HepG2 (cell line): ENCODE measurements around the gene MRPS14. TPM values are rescaled to one million over a fixed set of nuclear protein-coding genes. Genes with fewer than 3 reads are reported as not detected.

Experiments used
- ARHGAP35 ChIP-seq: sonication (generic); formaldehyde crosslinking; IDR thresholded peaks from 2 replicates; pipeline ENCODE4 v1.9.0; 2022; ENCODE audit warnings: mild to moderate bottlenecking, inconsistent platforms, moderate library complexity, missing genetic modification reagents, borderline replicate concordance
- ARNTL ChIP-seq: sonication (generic); formaldehyde crosslinking; IDR thresholded peaks from 2 replicates; pipeline ENCODE4 v1.4.0; 2020; ENCODE audit warnings: mild to moderate bottlenecking, missing genetic modification reagents
- CBX2 ChIP-seq, 2 experiments: fragments of 200-600 bp in 1 of 2; sonication (generic); formaldehyde crosslinking in 1 of 2; IDR thresholded peaks; 2 replicates each; pipeline versions ENCODE4 v1.7.0 to v1.8.1; 2018 to 2022; ENCODE audit warnings: low read depth in 2 of 2, low read length in 1 of 2, mild to moderate bottlenecking in 1 of 2, missing genetic modification reagents in 1 of 2
- CBX5 ChIP-seq: sonication (generic); formaldehyde crosslinking; IDR thresholded peaks from 2 replicates; pipeline ENCODE4 v1.4.0; 2020; ENCODE audit warnings: missing genetic modification reagents, borderline replicate concordance
- CHCHD3 ChIP-seq: sonication (generic); formaldehyde crosslinking; IDR thresholded peaks from 2 replicates; pipeline ENCODE4 v1.8.0; 2022; ENCODE audit warnings: mild to moderate bottlenecking, missing genetic modification reagents, moderate library complexity
- FOXC1 ChIP-seq: sonication (generic); formaldehyde crosslinking; IDR thresholded peaks from 2 replicates; pipeline ENCODE4 v1.8.0; 2022; ENCODE audit warnings: mild to moderate bottlenecking, missing genetic modification reagents, borderline replicate concordance
- GMEB2 ChIP-seq: IDR thresholded peaks from 2 replicates; pipeline ENCODE4 v1.6.1; 2016; ENCODE audit warnings: missing biosample characterization, missing genetic modification reagents, low read depth
- HOXD1 ChIP-seq: sonication (generic); formaldehyde crosslinking; IDR thresholded peaks from 2 replicates; pipeline ENCODE4 v1.5.0; 2020; ENCODE audit warnings: missing genetic modification reagents
- MIXL1 ChIP-seq: IDR thresholded peaks from 2 replicates; pipeline ENCODE4 v1.6.1; 2016
- NFATC3 ChIP-seq: sonication (generic); formaldehyde crosslinking; IDR thresholded peaks from 2 replicates; pipeline ENCODE4 v1.5.1; 2020; ENCODE audit warnings: mild to moderate bottlenecking, missing genetic modification reagents
- NKX3-1 ChIP-seq: sonication (generic); formaldehyde crosslinking; IDR thresholded peaks from 2 replicates; pipeline ENCODE4 v1.5.0; 2020; ENCODE audit warnings: missing genetic modification reagents
- PCBP1 ChIP-seq: fragments of 200-400 bp; formaldehyde crosslinking; IDR thresholded peaks from 2 replicates; pipeline ENCODE4 v1.6.1; 2017; ENCODE audit warnings: mild to moderate bottlenecking, low read depth, low read length, borderline replicate concordance
- RAD51 ChIP-seq: fragments of 450-650 bp; IDR thresholded peaks from 2 replicates; pipeline ENCODE4 v1.6.1; 2016; ENCODE audit warnings: borderline replicate concordance
- SMARCE1 ChIP-seq: fragments of 450-650 bp; IDR thresholded peaks from 2 replicates; pipeline ENCODE4 v1.6.1; 2017; ENCODE audit warnings: borderline replicate concordance
- SOX13 ChIP-seq, 3 experiments: fragments of 450-650 bp in 1 of 3; sonication (generic) in 1 of 3; formaldehyde crosslinking in 1 of 3; IDR thresholded peaks in 2 of 3; conservative IDR thresholded peaks in 1 of 3; 2 replicates each; pipeline versions ENCODE4 v1.5.0 to v1.6.1; 2016 to 2020; ENCODE audit warnings: antibody characterized with exemption in 1 of 3, mild to moderate bottlenecking in 1 of 3, missing compliant biosample characterization in 1 of 3, missing genetic modification reagents in 1 of 3, moderate library complexity in 1 of 3
- SOX5 ChIP-seq: IDR thresholded peaks from 2 replicates; pipeline ENCODE4 v1.6.1; 2016; ENCODE audit warnings: borderline replicate concordance
- WIZ ChIP-seq: sonication (generic); formaldehyde crosslinking; IDR thresholded peaks from 2 replicates; pipeline ENCODE4 v1.5.1; 2020; ENCODE audit warnings: mild to moderate bottlenecking, missing genetic modification reagents
- ZKSCAN8 ChIP-seq: IDR thresholded peaks from 2 replicates; pipeline ENCODE4 v1.6.1; 2016; ENCODE audit warnings: borderline replicate concordance, missing genetic modification reagents, missing compliant biosample characterization
- ZMYM3 ChIP-seq: sonication (generic); formaldehyde crosslinking; IDR thresholded peaks from 2 replicates; pipeline ENCODE4 v1.5.1; 2020; ENCODE audit warnings: mild to moderate bottlenecking, missing genetic modification reagents
- ZNF737 ChIP-seq: sonication (generic); formaldehyde crosslinking; IDR thresholded peaks from 2 replicates; pipeline ENCODE4 v1.5.0; 2020; ENCODE audit warnings: missing genetic modification reagents, mild to moderate bottlenecking, borderline replicate concordance
- ZNF747 ChIP-seq: sonication (generic); formaldehyde crosslinking; IDR thresholded peaks from 2 replicates; pipeline ENCODE4 v1.8.1; 2023; ENCODE audit warnings: missing genetic modification reagents, mild to moderate bottlenecking, borderline replicate concordance
- ZNF792 ChIP-seq: IDR thresholded peaks from 2 replicates; pipeline ENCODE4 v1.6.1; 2016
- polyA plus RNA-seq, 8 experiments: library from polyadenylated mRNA; depleted of rRNA in 3 of 8; stranded (reverse) in 7 of 8; unstranded in 1 of 8; fragments of >200 nt; fragmentation: Illumina TruSeq in 4 of 8; extraction: Trizol in 4 of 8; gene quantifications; 2 replicates each; pipeline versions ENCODE4 v1.2.1 to v1.2.3, GENCODE V29; 2011 to 2016; ENCODE audit warnings: low read depth in 4 of 8, missing spikeins in 1 of 8, mixed read lengths in 1 of 8; ENCODE audit not compliant: insufficient read depth in 1 of 8
- total RNA-seq, 5 experiments: library from RNA; depleted of rRNA; stranded (reverse); fragments of >200 nt; fragmentation: Illumina TruSeq; extraction: Trizol; gene quantifications; 2 replicates each; pipeline ENCODE4 v1.2.3, GENCODE V29; 2016; ENCODE audit warnings: low read depth in 1 of 5
- TF ChIP-seq, protein P1 (sequence below): sonication (generic); formaldehyde crosslinking; IDR thresholded peaks from 2 replicates; pipeline ENCODE4 v1.8.1; 2022; ENCODE audit warnings: mild to moderate bottlenecking, missing genetic modification reagents
- TF ChIP-seq, protein P2 (sequence below): sonication (generic); formaldehyde crosslinking; IDR thresholded peaks from 2 replicates; pipeline ENCODE4 v1.5.1; 2020; ENCODE audit warnings: missing genetic modification reagents, mild to moderate bottlenecking, borderline replicate concordance
- TF ChIP-seq, protein P3 (sequence below): IDR thresholded peaks from 2 replicates; pipeline ENCODE4 v1.6.1; 2018; ENCODE audit warnings: missing genetic modification reagents

The MRPS14 gene
- total and polyA plus RNA-seq, 2 of the 13 experiments (the other 11 are each of a cell fraction or from before 2014, with no cell fraction given): 36.6 to 43.2 TPM

GRCh38 chr1:174999216-174999935 is 23.8 kb downstream of the MRPS14 start (continued):
- TF ChIP-seq, protein P1, sequence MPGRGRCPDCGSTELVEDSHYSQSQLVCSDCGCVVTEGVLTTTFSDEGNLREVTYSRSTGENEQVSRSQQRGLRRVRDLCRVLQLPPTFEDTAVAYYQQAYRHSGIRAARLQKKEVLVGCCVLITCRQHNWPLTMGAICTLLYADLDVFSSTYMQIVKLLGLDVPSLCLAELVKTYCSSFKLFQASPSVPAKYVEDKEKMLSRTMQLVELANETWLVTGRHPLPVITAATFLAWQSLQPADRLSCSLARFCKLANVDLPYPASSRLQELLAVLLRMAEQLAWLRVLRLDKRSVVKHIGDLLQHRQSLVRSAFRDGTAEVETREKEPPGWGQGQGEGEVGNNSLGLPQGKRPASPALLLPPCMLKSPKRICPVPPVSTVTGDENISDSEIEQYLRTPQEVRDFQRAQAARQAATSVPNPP: no peak
- TF ChIP-seq ARNTL (0 out of 2 replicates have a peak, but pooled peaks have one; percentile 37), SMARCE1 (no peak), CBX2 (IDR thresholded peaks at IDR 0.05; ENCODE audit: low read depth, low read length) (no peak), CBX2 (CRISPR knock-in tag; IDR thresholded peaks at IDR 0.05; ENCODE audit: low read depth) (no peak; the same call in 1 of the 2 replicates), MIXL1 (no peak), SOX13 (IDR thresholded peaks at IDR 0.05) (no peak), SOX13 (CRISPR knock-in tag; conservative IDR thresholded peaks at IDR 0.05 in 1 of 2, IDR thresholded peaks at IDR 0.05 in 1 of 2) (peak in 1 of 2 experiments; percentile 10; a peak in 2 of 4 replicates), GMEB2 (CRISPR knock-in tag) (peak; percentile 93), ZNF737 (no peak; the same call in 1 of the 2 replicates), RAD51 (peak; percentile 65), ZMYM3 (CRISPR knock-in tag) (no peak), SOX5 (CRISPR knock-in tag) (peak; percentile 33), PCBP1 (no peak), CHCHD3 (no peak), ZKSCAN8 (CRISPR knock-in tag) (peak; percentile 15; the same call in 1 of the 2 replicates), ZNF747 (no peak), FOXC1 (CRISPR knock-in tag) (0 out of 2 replicates have a peak, but pooled peaks have one; percentile 13), HOXD1 (CRISPR knock-in tag) (no peak), CBX5 (CRISPR knock-in tag) (peak; percentile 91), NFATC3 (CRISPR knock-in tag) (no peak), NKX3-1 (no peak), WIZ (no peak), ZNF792 (CRISPR knock-in tag) (0 out of 2 replicates have a peak, but pooled peaks have one; percentile 48), ARHGAP35 (CRISPR knock-in tag) (peak; percentile 64; the same call in 1 of the 2 replicates)
- TF ChIP-seq, protein P2, sequence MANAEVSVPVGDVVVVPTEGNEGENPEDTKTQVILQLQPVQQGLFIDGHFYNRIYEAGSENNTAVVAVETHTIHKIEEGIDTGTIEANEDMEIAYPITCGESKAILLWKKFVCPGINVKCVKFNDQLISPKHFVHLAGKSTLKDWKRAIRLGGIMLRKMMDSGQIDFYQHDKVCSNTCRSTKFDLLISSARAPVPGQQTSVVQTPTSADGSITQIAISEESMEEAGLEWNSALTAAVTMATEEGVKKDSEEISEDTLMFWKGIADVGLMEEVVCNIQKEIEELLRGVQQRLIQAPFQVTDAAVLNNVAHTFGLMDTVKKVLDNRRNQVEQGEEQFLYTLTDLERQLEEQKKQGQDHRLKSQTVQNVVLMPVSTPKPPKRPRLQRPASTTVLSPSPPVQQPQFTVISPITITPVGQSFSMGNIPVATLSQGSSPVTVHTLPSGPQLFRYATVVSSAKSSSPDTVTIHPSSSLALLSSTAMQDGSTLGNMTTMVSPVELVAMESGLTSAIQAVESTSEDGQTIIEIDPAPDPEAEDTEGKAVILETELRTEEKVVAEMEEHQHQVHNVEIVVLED (CRISPR knock-in tag): peak; percentile 99
- TF ChIP-seq, protein P3, sequence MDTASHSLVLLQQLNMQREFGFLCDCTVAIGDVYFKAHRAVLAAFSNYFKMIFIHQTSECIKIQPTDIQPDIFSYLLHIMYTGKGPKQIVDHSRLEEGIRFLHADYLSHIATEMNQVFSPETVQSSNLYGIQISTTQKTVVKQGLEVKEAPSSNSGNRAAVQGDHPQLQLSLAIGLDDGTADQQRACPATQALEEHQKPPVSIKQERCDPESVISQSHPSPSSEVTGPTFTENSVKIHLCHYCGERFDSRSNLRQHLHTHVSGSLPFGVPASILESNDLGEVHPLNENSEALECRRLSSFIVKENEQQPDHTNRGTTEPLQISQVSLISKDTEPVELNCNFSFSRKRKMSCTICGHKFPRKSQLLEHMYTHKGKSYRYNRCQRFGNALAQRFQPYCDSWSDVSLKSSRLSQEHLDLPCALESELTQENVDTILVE (CRISPR knock-in tag): peak; percentile 92
